Mesenchymal stem cell (in vitro differentiated cells and primary cell): ENCODE measurements around the gene FAM170B.

Experiments used
- DNase-seq: peaks from one replicate; pipeline ENCODE4 v3.0.0-alpha.2; 2013
- H2AFZ ChIP-seq: one replicate; pipeline ENCODE4 v1.6.1; 2013; ENCODE audit warnings: low read depth, mild to moderate bottlenecking, control low read depth, inconsistent platforms, low read length, moderate library complexity
- H2AK5ac ChIP-seq: 2 replicates; pipeline ENCODE4 v1.6.1; 2013; ENCODE audit warnings: low read length, moderate library complexity, mild to moderate bottlenecking, inconsistent platforms; ENCODE audit not compliant: severe bottlenecking
- H2BK120ac ChIP-seq: one replicate; pipeline ENCODE4 v1.6.1; 2013; ENCODE audit warnings: low read depth, mild to moderate bottlenecking, inconsistent platforms, low read length, moderate library complexity
- H2BK12ac ChIP-seq, 2 experiments: one replicate each; pipeline ENCODE4 v1.6.1; 2013; ENCODE audit warnings: inconsistent platforms in 2 of 2, low read length in 2 of 2, mild to moderate bottlenecking in 2 of 2, moderate library complexity in 2 of 2, control low read depth in 1 of 2
- H2BK15ac ChIP-seq: one replicate; pipeline ENCODE4 v1.6.1; 2013; ENCODE audit warnings: mild to moderate bottlenecking, low read depth, inconsistent platforms; ENCODE audit not compliant: poor library complexity, severe bottlenecking
- H2BK5ac ChIP-seq: 2 replicates; pipeline ENCODE4 v1.6.1; 2013; ENCODE audit warnings: low read depth, mild to moderate bottlenecking, low read length, control low read depth, inconsistent platforms; ENCODE audit not compliant: poor library complexity, severe bottlenecking
- H3K14ac ChIP-seq, 2 experiments: one replicate each; pipeline ENCODE4 v1.6.1; 2013; ENCODE audit warnings: inconsistent platforms in 2 of 2, low read length in 2 of 2, control low read depth in 1 of 2, mild to moderate bottlenecking in 1 of 2, moderate library complexity in 1 of 2
- H3K18ac ChIP-seq, 2 experiments: one replicate each; pipeline ENCODE4 v1.6.1; 2013; ENCODE audit warnings: inconsistent platforms in 2 of 2, low read length in 2 of 2, control low read depth in 1 of 2, low read depth in 1 of 2, mild to moderate bottlenecking in 1 of 2
- H3K23ac ChIP-seq, 2 experiments: one replicate each; pipeline ENCODE4 v1.6.1; 2013; ENCODE audit warnings: inconsistent platforms in 2 of 2, low read length in 2 of 2, mild to moderate bottlenecking in 2 of 2, moderate library complexity in 2 of 2, control low read depth in 1 of 2
- H3K27ac ChIP-seq: 2 replicates; pipeline ENCODE4 v1.5.1; 2013; ENCODE audit warnings: mild to moderate bottlenecking, moderate library complexity, low read length, control low read depth, inconsistent platforms; ENCODE audit not compliant: poor library complexity, severe bottlenecking
- H3K27me3 ChIP-seq, 2 experiments: 2 replicates each; pipeline versions ENCODE4 v1.6.1 to v1.7.0; 2013; ENCODE audit warnings: low read length in 2 of 2, mild to moderate bottlenecking in 2 of 2, moderate library complexity in 2 of 2, control low read depth in 1 of 2, inconsistent platforms in 1 of 2; ENCODE audit not compliant: control insufficient read depth in 1 of 2, insufficient read depth in 1 of 2
- H3K36me3 ChIP-seq, 2 experiments: 2 replicates each; pipeline versions ENCODE4 v1.6.1 to v1.7.0; 2013; ENCODE audit warnings: low read length in 2 of 2, control low read depth in 1 of 2, inconsistent platforms in 1 of 2, low read depth in 1 of 2, mild to moderate bottlenecking in 1 of 2; ENCODE audit not compliant: insufficient read depth in 2 of 2, control insufficient read depth in 1 of 2
- H3K4ac ChIP-seq, 2 experiments: one replicate each; pipeline ENCODE4 v1.6.1; 2013; ENCODE audit warnings: inconsistent platforms in 2 of 2, low read length in 2 of 2, mild to moderate bottlenecking in 2 of 2, moderate library complexity in 2 of 2, control low read depth in 1 of 2, low read depth in 1 of 2
- H3K4me1 ChIP-seq: 2 replicates; pipeline ENCODE4 v1.6.1; 2013; ENCODE audit warnings: low read depth, low read length, control low read depth; ENCODE audit not compliant: control insufficient read depth, insufficient read depth
- H3K4me2 ChIP-seq: 2 replicates; pipeline ENCODE4 v1.6.1; 2013; ENCODE audit warnings: low read length, mild to moderate bottlenecking, inconsistent platforms; ENCODE audit not compliant: poor library complexity, severe bottlenecking
- H3K4me3 ChIP-seq, 2 experiments: 2 replicates each; pipeline versions ENCODE4 v1.5.1 to v1.7.0; 2013; ENCODE audit warnings: low read length in 2 of 2, mild to moderate bottlenecking in 2 of 2, control low read depth in 1 of 2, low read depth in 1 of 2; ENCODE audit not compliant: insufficient read depth in 1 of 2
- H3K79me1 ChIP-seq: replicated peaks from 2 replicates; pipeline ENCODE4 v1.6.1; 2013; ENCODE audit warnings: mild to moderate bottlenecking, control low read depth, low read length, inconsistent platforms; ENCODE audit not compliant: poor library complexity, severe bottlenecking
- H3K9ac ChIP-seq: 2 replicates; pipeline ENCODE4 v1.7.0; 2013; ENCODE audit warnings: mild to moderate bottlenecking, low read length, moderate library complexity
- H3K9me3 ChIP-seq: 2 replicates; pipeline ENCODE4 v1.7.0; 2013; ENCODE audit warnings: mild to moderate bottlenecking, low read length; ENCODE audit not compliant: control insufficient read depth
- H4K8ac ChIP-seq: one replicate; pipeline ENCODE4 v1.6.1; 2013; ENCODE audit warnings: inconsistent platforms, mild to moderate bottlenecking, low read length, moderate library complexity
- H4K91ac ChIP-seq: one replicate; pipeline ENCODE4 v1.6.1; 2013; ENCODE audit warnings: mild to moderate bottlenecking, low read length, inconsistent platforms
- WGBS: methylation state at CpG from one replicate; pipeline ENCODE4 v1.1.7; 2013; ENCODE audit warnings: mixed read lengths; 5-methylcytosine and 5-hydroxymethylcytosine counted together

The FAM170B gene

GRCh38 chr10:49161411-49161997, 27.7 kb upstream of the FAM170B start:
- no peak overlapping the region for H4K91ac ChIP-seq
- no peaks in the 10 kb centered on the region for H3K79me1 ChIP-seq
- H3K4ac ChIP-seq: no peak overlapping the region
- H3K4me2 ChIP-seq: no peak overlapping the region
- no peak overlapping the region for H2BK5ac ChIP-seq
- no peak overlapping the region for H3K23ac ChIP-seq
- H2BK15ac ChIP-seq: no peak overlapping the region
- no peak overlapping the region for H4K8ac ChIP-seq
- H3K36me3 ChIP-seq: no peaks in the 10 kb centered on the region
- no peak overlapping the region for H3K27ac ChIP-seq
- no peak overlapping the region for H2AK5ac ChIP-seq
- H3K9me3 ChIP-seq: no peaks in the 10 kb centered on the region
- DNase-seq: peak; percentile 33
- no peak overlapping the region for H2AFZ ChIP-seq
- peaks cover 0 to 6% of the 10 kb centered on the region in 2 experiments for H3K27me3 ChIP-seq
- no peak overlapping the region for H3K4me3 ChIP-seq
- no peak overlapping the region for H2BK12ac ChIP-seq
- WGBS: 60% methylated on average over 8 of the region's 8 CpGs
- H3K18ac ChIP-seq: no peak overlapping the region
- H3K14ac ChIP-seq: no peak overlapping the region
- H3K4me1 ChIP-seq: peaks cover 3% of the 10 kb centered on the region
- H3K9ac ChIP-seq: peak overlapping the region; percentile 13
- H2BK120ac ChIP-seq: no peak overlapping the region

DNA sequence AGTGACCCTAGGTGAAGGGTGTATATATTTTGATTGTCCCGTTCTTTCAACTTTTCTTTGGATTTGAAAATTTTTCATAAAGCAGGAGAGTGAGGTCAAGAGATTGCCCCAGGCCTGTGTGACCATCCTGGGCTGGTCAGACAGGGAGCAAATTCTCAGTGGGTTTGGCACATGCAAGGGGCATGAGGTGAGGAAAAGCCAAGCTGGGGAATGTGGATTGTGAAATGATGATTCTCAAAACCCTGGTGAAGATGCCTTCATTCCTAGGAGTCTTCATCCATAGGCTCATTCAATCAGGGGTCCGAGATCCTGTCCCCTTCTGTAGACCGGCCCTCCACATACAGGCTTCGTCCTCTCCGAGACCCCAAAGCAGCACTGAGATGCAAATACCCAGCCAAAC, 27.0 kb upstream of the FAM170B start:
- Histone ChIP-seq H4K8ac (no peak overlapping the region), H2BK5ac (no peak overlapping the region), H3K14ac (no peak overlapping the region), H3K27ac (no peak overlapping the region), H3K4me3 (no peak overlapping the region), H2BK120ac (no peak overlapping the region), H3K4ac (no peak overlapping the region), H2BK15ac (no peak overlapping the region), H3K36me3 (no peaks in the 10 kb centered on the region), H3K9me3 (no peaks in the 10 kb centered on the region), H2BK12ac (no peak overlapping the region), H4K91ac (no peak overlapping the region), H3K4me2 (no peak overlapping the region), H3K4me1 (peaks cover 3% of the 10 kb centered on the region), H3K9ac (no peak overlapping the region), H3K23ac (no peak overlapping the region), H3K79me1 (no peaks in the 10 kb centered on the region), H3K18ac (no peak overlapping the region), H2AFZ (no peak overlapping the region), H2AK5ac (no peak overlapping the region), H3K27me3 (peaks cover 0 to 6% of the 10 kb centered on the region in 2 experiments)
- no peak for DNase-seq
- 85% methylated on average over 4 of the region's 5 CpGs for WGBS

DNA sequence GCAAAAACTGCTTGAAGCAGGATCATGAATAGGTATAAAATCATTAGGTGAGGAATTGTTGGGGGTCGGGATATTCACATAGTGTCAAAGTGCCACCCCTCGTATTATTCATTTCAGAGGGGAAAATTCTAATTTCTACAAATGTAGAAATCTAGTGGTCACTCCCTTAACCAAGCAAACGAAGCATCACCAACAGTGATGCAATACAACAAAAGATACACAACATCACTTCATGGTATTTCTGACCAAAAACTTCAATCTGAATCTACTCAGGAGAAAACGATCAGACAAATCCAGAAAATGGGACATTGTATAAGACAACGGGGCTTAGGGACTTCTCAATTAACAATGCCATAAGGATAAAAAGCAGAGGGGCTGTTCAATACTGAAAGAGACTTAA, 26.3 kb upstream of the FAM170B start:
- Histone ChIP-seq H2BK5ac (no peak overlapping the region), H3K4me1 (peaks cover 3% of the 10 kb centered on the region), H2AFZ (no peak overlapping the region), H3K9ac (no peak overlapping the region), H3K23ac (no peak overlapping the region), H3K79me1 (no peaks in the 10 kb centered on the region), H4K8ac (no peak overlapping the region), H3K14ac (no peak overlapping the region), H3K4me2 (no peak overlapping the region), H2BK15ac (no peak overlapping the region), H2BK12ac (no peak overlapping the region), H3K4ac (no peak overlapping the region), H4K91ac (no peak overlapping the region), H2BK120ac (no peak overlapping the region), H3K27me3 (peaks cover 0 to 6% of the 10 kb centered on the region in 2 experiments), H3K18ac (no peak overlapping the region), H3K36me3 (no peaks in the 10 kb centered on the region), H2AK5ac (no peak overlapping the region), H3K27ac (no peak overlapping the region), H3K9me3 (no peaks in the 10 kb centered on the region), H3K4me3 (no peak overlapping the region)
- WGBS: 69% methylated on average over 3 of the region's 5 CpGs
- no peak for DNase-seq

DNA sequence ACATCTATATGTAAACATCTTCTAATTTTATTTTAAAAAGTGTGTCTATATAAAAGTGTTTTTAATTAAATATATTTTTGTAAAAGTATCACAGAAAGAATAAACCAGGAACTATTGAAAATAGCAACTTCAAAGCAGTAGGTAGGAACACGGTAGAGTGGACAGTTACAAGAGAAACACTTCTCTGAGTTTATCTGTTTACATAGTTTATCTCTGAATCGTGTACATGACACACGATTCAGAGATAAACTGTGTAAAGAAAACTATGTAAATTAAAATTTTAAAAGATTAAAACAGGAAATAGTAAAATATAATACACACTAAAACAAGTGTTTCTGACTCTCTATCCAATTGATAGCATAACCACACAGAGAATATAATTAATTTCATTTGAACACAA, 25.1 kb upstream of the FAM170B start:
- no peak overlapping the region for H3K9ac ChIP-seq
- no peak overlapping the region for H3K4me3 ChIP-seq
- H3K14ac ChIP-seq: no peak overlapping the region
- no peak overlapping the region for H2BK12ac ChIP-seq
- no peak overlapping the region for H2BK120ac ChIP-seq
- no peak overlapping the region for H4K8ac ChIP-seq
- H3K79me1 ChIP-seq: no peaks in the 10 kb centered on the region
- no peak overlapping the region for H3K4ac ChIP-seq
- H3K23ac ChIP-seq: no peak overlapping the region
- peaks cover 3% of the 10 kb centered on the region for H3K4me1 ChIP-seq
- H3K36me3 ChIP-seq: no peaks in the 10 kb centered on the region
- no peak overlapping the region for H3K27ac ChIP-seq
- H3K4me2 ChIP-seq: no peak overlapping the region
- WGBS: no CpG with 5 or more reads among the region's 3 CpGs
- no peak overlapping the region for H2AFZ ChIP-seq
- H2BK5ac ChIP-seq: no peak overlapping the region
- H3K27me3 ChIP-seq: peaks cover 0 to 6% of the 10 kb centered on the region in 2 experiments
- H3K18ac ChIP-seq: no peak overlapping the region
- H2BK15ac ChIP-seq: no peak overlapping the region
- H2AK5ac ChIP-seq: no peak overlapping the region
- no peaks in the 10 kb centered on the region for H3K9me3 ChIP-seq
- H4K91ac ChIP-seq: no peak overlapping the region
- no peak for DNase-seq
